HG03045 (cell line): ENCODE data around the gene RPS16.

Experiments
- ATAC-seq: cut with Tn5 transposase; IDR thresholded peaks from one replicate; pipeline ENCODE4 v1.9.1; 2021; ENCODE audit warnings: mild to moderate bottlenecking, moderate library complexity; ENCODE audit not compliant: unreplicated experiment

RPS16 gene

DNA sequence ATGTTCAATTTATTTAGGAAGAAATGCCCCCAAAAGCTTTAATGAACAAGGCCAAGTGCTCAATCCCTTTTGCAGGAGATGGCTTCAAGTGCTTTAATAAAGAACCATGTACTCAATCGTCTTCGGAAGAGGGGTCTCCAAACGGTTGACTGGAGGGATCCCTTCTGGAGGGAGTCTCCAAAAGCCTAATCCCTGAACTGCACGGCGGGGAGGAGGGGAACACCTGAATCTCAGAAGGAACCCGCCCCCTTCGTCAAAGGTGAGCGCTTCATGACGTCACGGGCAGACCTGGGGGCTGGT is 45.3 kb downstream of the RPS16 start:
- no peak for ATAC-seq

DNA sequence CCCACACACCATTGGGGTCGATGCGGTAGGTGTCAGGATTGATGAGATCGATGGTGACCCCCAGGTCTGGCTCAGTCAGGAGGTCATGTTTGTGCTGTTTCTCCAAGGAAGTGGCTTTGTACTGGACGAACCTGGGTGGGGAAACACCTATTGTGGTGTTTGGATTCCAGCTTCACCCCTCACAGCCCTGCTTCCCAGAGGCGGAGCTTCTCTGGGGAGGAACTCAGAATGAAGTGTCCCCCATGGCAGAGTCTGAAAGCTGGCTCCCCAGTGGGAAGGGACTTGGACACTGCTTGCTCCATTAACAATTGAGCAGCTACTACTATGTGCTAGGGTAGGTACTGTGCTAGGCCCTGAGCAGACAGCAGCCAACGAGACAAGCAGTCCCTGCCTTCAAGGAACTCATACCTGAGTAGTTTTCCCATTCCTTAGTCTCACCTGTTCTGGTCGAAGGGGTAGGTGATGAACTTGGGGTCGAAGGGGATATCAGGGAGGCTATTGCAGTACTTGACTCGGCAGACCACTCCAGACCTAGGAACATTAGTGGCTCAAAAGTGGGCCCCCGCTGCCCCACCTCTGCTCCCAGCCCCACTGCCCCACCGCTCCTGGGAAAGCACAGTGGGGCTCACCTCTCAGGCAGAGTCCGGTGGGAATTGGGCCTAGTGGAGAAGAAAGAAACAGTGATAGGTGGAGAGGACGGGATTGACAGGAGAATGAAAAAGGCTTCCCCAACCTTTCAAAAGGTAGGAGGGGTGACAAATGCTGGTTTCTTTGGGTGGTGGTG is 45.9 kb downstream of the RPS16 start:
- no peak for ATAC-seq

DNA sequence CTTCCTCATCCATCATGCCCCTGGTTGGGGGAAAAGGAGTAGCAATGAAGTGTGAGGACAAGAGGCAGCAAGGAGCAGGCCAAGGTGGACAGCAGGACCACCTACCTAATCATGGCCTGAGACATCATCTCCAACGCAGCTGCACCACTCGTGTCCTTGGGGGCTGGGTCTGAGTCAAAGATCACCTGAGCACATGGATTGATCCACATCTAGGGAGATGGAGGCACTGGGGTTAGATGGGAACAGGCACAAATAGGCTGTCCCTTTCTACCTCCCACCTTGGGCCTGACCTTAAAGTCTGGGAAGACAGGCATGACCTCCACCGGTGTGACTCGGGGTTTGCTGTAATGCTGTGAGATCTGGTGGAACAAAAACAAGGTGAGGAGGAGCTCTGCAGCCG is 47.1 kb downstream of the RPS16 start:
- no peak for ATAC-seq

DNA sequence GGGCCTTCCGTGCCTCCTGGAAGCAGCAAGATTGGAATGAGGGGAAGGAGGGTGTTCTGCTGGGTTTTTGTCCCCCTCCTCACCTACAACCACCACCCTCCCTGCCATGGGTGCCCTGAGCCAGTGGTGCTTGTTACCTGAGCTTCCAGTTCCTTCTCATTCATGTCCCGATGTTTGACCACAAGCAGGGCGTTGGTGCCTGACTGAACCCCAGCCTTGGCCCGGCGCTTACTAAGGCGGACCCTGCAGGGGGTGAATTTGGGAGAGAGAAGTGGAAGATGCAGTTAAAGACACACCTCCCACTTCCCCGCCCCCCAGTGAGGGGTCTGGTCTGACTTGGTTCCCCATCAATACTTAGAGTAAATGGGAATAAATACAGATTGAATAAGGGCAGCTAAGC is 49.2 kb downstream of the RPS16 start:
- no peak for ATAC-seq

DNA sequence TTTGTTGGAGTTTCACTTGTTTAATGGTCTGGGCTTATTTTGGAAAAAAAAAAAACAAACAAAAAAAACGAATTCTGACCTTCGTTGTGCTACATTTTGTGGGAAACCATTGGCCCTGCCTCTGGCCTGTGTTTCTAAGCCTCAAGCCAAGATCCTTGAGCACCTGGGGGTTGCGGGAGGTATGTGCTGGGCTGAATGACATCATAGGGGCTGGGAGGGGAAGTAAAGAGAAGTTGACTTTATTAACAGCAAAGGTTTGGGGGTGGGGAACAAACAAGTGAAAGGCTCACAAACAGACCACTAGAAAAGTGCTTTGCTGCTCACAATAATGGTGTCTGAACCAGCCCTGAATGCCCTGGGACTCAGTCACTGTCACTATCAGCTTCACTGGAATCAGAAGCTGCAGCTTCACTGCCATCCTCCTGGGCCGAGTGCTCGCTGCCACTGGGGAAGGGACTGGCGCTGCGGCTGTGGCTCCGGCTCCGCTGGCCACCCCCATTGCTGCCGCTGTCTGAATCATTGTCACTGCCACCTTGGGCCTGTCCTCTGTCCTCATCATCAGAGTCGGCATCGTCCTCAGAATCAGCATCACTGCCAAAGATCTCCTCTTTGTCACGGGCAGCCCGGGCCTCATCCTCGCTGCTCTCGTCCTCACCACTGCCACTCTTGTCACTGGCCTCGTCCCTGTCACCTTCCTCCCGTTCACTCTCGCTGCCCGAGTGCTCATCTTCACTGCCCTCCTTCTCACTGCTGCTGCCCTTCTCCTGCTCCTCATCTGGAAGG is 49.9 kb downstream of the RPS16 start:
- ATAC-seq = no peak

DNA sequence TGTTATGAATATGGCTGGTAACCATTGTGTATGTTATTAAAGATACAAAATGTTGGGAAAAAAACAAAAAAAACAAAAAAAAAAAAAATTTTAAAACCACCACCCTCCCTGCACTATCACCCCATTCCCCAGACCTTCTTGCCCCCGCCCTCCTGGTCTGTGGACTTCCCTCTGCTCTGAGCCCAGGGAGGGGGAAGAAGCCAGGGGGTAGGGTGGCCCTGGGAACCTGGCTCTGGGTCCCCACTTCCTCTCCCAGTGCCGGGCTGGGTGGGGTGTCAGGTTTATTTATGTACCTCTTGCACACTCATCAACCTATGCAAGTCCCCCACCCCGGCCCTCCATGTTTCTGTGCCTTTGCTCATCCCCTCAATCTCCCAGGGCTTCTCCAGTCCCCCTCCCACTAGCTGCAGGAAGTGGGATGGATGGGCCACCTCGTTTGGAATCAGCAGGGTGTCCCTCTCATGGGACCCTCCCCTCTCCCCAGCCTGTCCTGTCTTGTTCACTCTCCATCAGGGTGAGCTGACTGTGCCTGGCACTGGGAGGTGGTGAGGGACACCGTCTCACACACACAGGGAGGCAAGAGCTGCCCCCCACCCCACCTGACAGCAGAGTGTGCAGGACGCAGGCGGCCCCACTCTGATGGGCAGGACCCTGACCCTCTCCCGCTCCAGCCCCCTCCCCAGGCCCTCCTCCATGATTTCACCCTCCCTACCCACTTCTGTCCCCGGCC is 50.7 kb downstream of the RPS16 start:
- no peak for ATAC-seq
